Measurements from ENCODE around the gene BHLHE41. TPM values are rescaled to one million over a fixed set of nuclear protein-coding genes. Genes with fewer than 3 reads are reported as not detected.

Gene BHLHE41
- polyA plus RNA-seq, 1 of the 3 experiments (the other 2 are of a cell fraction) = 16.1 TPM

- H3K27ac ChIP-seq (ENCODE audit: low read depth in 2 of 2, low read length in 1 of 2) = 0 out of 4 replicates have a peak overlapping the region, but pooled peaks of 1 of the 2 experiments have one; percentile 11
- peaks cover 0 to 16% of the 10 kb centered on the region in 2 experiments for H3K36me3 ChIP-seq (replicated peaks in 1 of 2; ENCODE audit: control insufficient read depth in 1 of 2, insufficient read depth in 2 of 2, low read length in 1 of 2)
- DNase-seq = no peak
- no peaks in the 10 kb centered on the region for H3K79me2 ChIP-seq (ENCODE audit: insufficient read depth)
- H3K9me2 ChIP-seq = no peaks in the 10 kb centered on the region
- ChIA-PET CTCF (no interaction called here), POLR2A (no interaction called here)
- H3K9ac ChIP-seq = no peak overlapping the region
- 96% methylated on average over 2 of the region's 2 CpGs for WGBS (ENCODE audit: low lambda C conversion rate)
- no peak overlapping the region for H3K4me2 ChIP-seq
- no peaks in the 10 kb centered on the region for H3K27me3 ChIP-seq (ENCODE audit: insufficient read depth)
- no peaks in the 10 kb centered on the region for H3K9me3 ChIP-seq
- no peaks in the 10 kb centered on the region for H4K20me1 ChIP-seq (ENCODE audit: insufficient read depth)
- no peak for TF ChIP-seq TCF12 (IDR thresholded peaks at IDR 0.05)
- TF ChIP-seq FOXJ3 (CRISPR knock-in tag; IDR thresholded peaks at IDR 0.05) = no peak
- TF ChIP-seq MEF2A (IDR thresholded peaks at IDR 0.05; ENCODE audit: borderline replicate concordance, low read depth) = no peak
- TF ChIP-seq PBX3 (IDR thresholded peaks at IDR 0.05) = no peak
- TF ChIP-seq NRF1 (IDR thresholded peaks at IDR 0.05; ENCODE audit: low read depth, low read length) = no peak
- no peak for TF ChIP-seq GATA2 (CRISPR knock-in tag; IDR thresholded peaks at IDR 0.05)
- no peak for TF ChIP-seq RCOR1 (IDR thresholded peaks at IDR 0.05; ENCODE audit: low read length)
- TF ChIP-seq POLR2AphosphoS5 (IDR thresholded peaks at IDR 0.05; ENCODE audit: low read depth, low read length) = no peak
- TF ChIP-seq USF1 (IDR thresholded peaks at IDR 0.05; ENCODE audit: borderline replicate concordance, low read depth) = no peak
- TF ChIP-seq CTCF (IDR thresholded peaks at IDR 0.05) = no peak
- TF ChIP-seq CHD2 (IDR thresholded peaks at IDR 0.05; ENCODE audit: low read length, partially characterized antibody) = no peak
- TF ChIP-seq MAX (IDR thresholded peaks at IDR 0.05; ENCODE audit: low read depth) = no peak
- no peak for TF ChIP-seq IRF3 (IDR thresholded peaks at IDR 0.05; ENCODE audit: low read depth, low read length)
- no peak for TF ChIP-seq TAF1 (IDR thresholded peaks at IDR 0.05; ENCODE audit: borderline replicate concordance, low read depth, low read length)
- TF ChIP-seq EP300 (IDR thresholded peaks at IDR 0.05; ENCODE audit: borderline replicate concordance in 1 of 2, low read depth in 1 of 2, low read length in 1 of 2) = no peak
- TF ChIP-seq FOSL2 (IDR thresholded peaks at IDR 0.05; ENCODE audit: borderline replicate concordance, low read depth) = no peak
- no peak for TF ChIP-seq FOXM1 (IDR thresholded peaks at IDR 0.05; ENCODE audit: low read depth)
- H3K4me1 ChIP-seq (ENCODE audit: control insufficient read depth in 1 of 2, insufficient read depth in 2 of 2, low read depth in 1 of 2, low read length in 1 of 2) = peaks cover 0 to 3% of the 10 kb centered on the region in 2 experiments; a peak in 1 of 4 replicates
- no peak overlapping the region for H3K4me3 ChIP-seq (ENCODE audit: low read depth in 2 of 2, low read length in 1 of 2)
- H2AFZ ChIP-seq (ENCODE audit: low read depth) = no peak overlapping the region
- no peaks in the 10 kb centered on the region for H3F3A ChIP-seq (replicated peaks; ENCODE audit: insufficient read depth)
Measured at GRCh38 chr12:26077915-26078702, 46.7 kb downstream of the BHLHE41 start.

Other genes with a start within 250 kb of the BHLHE41 start
- gene RASSF8, start 166.4 kb downstream of the BHLHE41 start, polyA plus RNA-seq (2012; rRNA removed) = 15.3 and 17.9 TPM in 2 replicates
- gene SSPN, start 70.5 kb upstream of the BHLHE41 start, polyA plus RNA-seq (2012; rRNA removed) = 5.9 and 11.7 TPM in 2 replicates